IPS DF 4.7 (cell line): Measurements from ENCODE around the gene LZTR1.
"Not testable (repeated sequence)": the region's sequence is repeated elsewhere in the genome, so short reads cannot be mapped to it uniquely, and the experiment has no call there.

ENCODE experiments used
- DNase-seq: peaks from one replicate; pipeline ENCODE4 v3.0.0-alpha.2; 2013; ENCODE audit warnings: low spot score; ENCODE audit errors: extremely low read depth

LZTR1 gene

GRCh38 chr22:20965104-20965887, 16.8 kb upstream of the LZTR1 start:
- DNase-seq = no peak

- DNase-seq = no peak
Measured at GRCh38 chr22:20965888-20966855, 15.9 kb upstream of the LZTR1 start.

GRCh38 chr22:20966883-20967696, 15.0 kb upstream of the LZTR1 start, which contains the start of gene AIFM3:
AIFM3 (plus strand) TSS chr22:20967255; CDS start chr22:20967945, 690 bp downstream.
- DNase-seq = no peak

- DNase-seq = no peak
Measured at GRCh38 chr22:20967697-20968211, 14.3 kb upstream of the LZTR1 start.

- no peak for DNase-seq
Measured at GRCh38 chr22:20968281-20968977, 13.7 kb upstream of the LZTR1 start.

- no peak for DNase-seq
Measured at GRCh38 chr22:20970939-20971657, 11.0 kb upstream of the LZTR1 start.

GRCh38 chr22:20972014-20972694, 9.9 kb upstream of the LZTR1 start:
- DNase-seq = not testable (repeated sequence)

- no peak for DNase-seq
Measured at GRCh38 chr22:20972933-20973577, 9.0 kb upstream of the LZTR1 start.

GRCh38 chr22:20973634-20974286, 8.3 kb upstream of the LZTR1 start:
- no peak for DNase-seq

GRCh38 chr22:20974336-20974955, 7.7 kb upstream of the LZTR1 start:
- no peak for DNase-seq

- no peak for DNase-seq
Measured at GRCh38 chr22:20975541-20976290, 6.4 kb upstream of the LZTR1 start.

GRCh38 chr22:20976291-20976877, 5.7 kb upstream of the LZTR1 start:
- no peak for DNase-seq

GRCh38 chr22:20977019-20977418, 5.1 kb upstream of the LZTR1 start:
- no peak for DNase-seq

- DNase-seq = no peak
Measured at GRCh38 chr22:20977516-20978170, 4.5 kb upstream of the LZTR1 start.

GRCh38 chr22:20978419-20978818, 3.7 kb upstream of the LZTR1 start:
- DNase-seq = no peak

- DNase-seq = no peak
Measured at GRCh38 chr22:20979243-20979809, 2.8 kb upstream of the LZTR1 start.
